HG03045 (cell line): ENCODE data around the gene HHATL.

Experiments used
- ATAC-seq: cut with Tn5 transposase; IDR thresholded peaks from one replicate; pipeline ENCODE4 v1.9.1; 2021; ENCODE audit warnings: mild to moderate bottlenecking, moderate library complexity; ENCODE audit not compliant: unreplicated experiment

HHATL gene

DNA sequence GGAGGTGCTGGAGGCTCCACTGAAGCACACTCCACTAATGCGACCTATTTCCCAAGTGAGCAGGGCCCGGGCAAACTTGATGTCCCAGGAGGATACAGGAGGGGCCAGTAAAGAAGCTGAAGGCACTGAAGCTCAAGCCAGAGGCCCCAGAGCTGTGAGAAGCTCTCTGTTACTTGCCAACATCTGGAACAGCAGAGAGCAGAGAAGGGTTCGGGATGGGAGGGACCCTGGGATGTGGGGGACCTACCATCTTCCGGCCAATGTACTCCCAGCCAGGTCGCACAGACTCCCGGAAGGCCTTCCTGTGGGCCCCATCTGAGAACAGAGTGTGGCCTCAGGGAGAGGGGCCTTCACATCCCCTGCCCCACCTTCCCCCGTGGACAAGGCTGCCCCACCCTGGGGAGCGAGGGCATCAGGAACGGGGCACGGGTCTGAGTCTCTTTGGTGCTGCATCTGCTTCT is 3.1 kb downstream of the HHATL start:
- no peak for ATAC-seq

DNA sequence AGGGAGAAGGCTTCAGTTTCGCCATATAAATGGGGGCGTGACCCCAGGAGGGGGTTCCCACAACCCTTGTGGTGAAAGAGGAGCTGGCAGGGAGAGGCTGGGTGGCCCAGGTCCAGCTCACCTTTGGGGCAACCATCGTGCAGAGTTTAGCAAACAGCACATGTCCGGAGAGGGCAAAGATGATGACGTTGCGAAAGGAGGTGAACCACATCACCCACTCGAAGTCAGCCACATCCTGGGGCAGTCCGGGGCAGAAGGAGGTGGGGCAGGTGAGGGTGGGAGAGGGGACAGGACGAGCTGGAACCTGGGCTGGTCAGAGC is 3.7 kb downstream of the HHATL start:
- ATAC-seq: no peak

- no peak for ATAC-seq
Measured at GRCh38 chr3:42698216-42698910, 4.2 kb downstream of the HHATL start.

DNA sequence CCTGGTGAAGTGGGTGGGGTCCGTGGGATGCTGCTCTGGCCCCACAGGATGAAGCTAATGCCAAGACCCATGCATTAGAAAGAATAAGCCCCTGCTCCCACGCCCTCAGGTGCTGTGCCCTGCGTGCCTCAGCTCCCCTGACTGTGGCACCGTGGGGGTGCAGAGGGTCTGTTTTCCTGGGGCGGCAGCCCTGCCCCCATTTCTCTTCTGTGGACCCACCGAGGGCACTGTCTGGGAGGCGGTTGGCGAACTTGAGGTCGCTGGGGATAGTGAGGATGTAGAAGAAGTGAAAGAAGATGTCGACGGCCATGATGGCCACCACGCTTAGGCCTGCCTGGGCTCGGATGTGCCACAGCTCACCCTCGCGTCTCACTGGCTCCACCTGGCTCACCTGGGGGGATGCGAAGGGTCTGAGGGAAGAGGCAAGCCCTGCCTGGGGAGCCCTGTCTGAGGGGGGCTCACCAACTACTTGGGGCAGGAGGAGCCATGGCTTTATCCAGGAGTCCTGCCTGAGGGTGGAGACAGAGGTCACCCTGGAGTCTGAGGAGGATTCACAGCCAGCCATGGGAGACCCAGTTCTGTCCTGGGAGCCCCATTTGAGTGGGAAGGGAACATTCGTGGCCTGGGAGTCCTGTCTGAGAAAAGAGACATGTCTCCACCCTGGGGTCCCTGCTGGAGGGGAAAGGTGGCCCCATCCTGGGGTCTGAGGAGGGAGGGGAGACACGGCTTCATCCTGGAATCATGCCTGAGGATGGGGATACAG is 5.1 kb downstream of the HHATL start:
- ATAC-seq: no peak

GRCh38 chr3:42696356-42697288 is 6.0 kb downstream of the HHATL start:
- ATAC-seq: no peak

GRCh38 chr3:42694366-42694765 is 8.2 kb downstream of the HHATL start:
- no peak for ATAC-seq

- ATAC-seq: no peak
Measured at GRCh38 chr3:42693530-42693930, 9.1 kb downstream of the HHATL start.

- no peak for ATAC-seq
Measured at GRCh38 chr3:42692667-42693529, 9.7 kb downstream of the HHATL start.

- ATAC-seq: no peak
Measured at GRCh38 chr3:42691816-42692666, 10.6 kb downstream of the HHATL start.

GRCh38 chr3:42690766-42691680 is 11.6 kb downstream of the HHATL start:
- no peak for ATAC-seq

DNA sequence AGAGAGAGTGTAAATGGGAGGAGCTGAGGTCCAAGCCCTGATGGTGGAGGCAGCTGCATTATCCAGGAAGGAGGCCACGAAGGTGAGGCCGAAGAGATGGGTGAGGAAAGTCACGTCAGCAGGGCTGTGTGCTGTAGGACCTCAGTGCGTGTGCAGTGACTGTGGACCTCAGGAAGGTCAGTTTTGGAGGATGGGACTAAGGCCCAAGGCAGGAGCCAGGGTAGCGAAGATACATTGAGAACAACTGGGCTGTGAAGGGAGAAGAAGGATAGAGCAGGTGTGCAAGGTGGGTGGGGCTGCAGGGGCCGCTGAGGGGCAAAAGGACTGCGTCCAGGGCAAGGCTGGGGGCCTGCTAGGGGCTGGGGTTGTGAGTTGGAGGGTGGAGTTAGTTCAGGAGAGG is 12.4 kb downstream of the HHATL start:
- no peak for ATAC-seq

GRCh38 chr3:42689421-42690014 is 13.1 kb downstream of the HHATL start:
- ATAC-seq: no peak

DNA sequence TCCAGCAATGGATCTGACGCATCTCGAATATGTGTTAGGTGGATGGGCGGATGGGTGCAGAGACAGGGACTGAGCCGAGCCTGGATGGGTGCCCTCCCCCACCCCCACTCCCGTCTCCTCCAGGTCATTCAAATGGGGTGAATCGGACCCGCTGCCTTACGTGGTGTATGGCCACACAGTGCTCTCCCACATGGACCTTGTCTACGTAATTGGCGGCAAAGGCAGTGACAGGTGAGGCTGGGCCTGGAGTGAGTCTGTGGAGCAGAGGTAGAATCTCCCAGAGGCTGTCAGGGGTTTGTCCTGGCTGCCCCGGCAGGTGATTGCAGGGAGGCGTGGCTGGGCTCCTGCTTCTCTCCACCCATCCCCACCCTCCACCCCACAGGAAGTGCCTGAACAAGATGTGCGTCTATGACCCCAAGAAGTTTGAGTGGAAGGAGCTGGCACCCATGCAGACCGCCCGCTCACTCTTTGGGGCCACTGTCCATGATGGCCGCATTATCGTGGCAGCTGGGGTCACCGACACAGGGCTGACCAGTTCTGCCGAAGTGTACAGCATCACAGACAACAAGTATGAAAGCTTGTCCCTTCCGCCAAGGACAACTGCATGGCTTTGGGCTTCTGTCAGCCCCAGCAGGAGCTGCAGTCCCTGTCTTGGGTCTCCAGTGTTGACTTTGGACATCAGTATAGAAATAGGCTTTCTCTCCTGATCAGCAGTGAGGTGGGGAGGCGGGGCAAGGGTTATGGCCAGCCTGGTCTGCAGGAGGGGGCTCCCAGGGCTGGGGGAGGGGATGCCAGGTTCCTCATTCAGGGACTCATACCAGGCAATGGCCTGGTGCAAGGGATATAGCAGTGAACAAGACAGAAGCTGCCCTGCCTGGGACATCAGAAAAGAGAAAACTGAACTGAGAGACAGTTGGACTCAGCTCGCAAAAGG is 13.8 kb downstream of the HHATL start:
- ATAC-seq: no peak

GRCh38 chr3:42688016-42688415 is 14.6 kb downstream of the HHATL start:
- no peak for ATAC-seq

- no peak for ATAC-seq
Measured at GRCh38 chr3:42686832-42687650, 15.6 kb downstream of the HHATL start.
